Astrocyte of the hippocampus (primary cell): ENCODE measurements around the gene AOAH.

Source experiments
- DNase-seq: peaks from one replicate; pipeline ENCODE4 v3.0.0; 2011; ENCODE audit warnings: low read depth, low spot score

The AOAH gene

GRCh38 chr7:36602934-36603887 is 121.1 kb downstream of the AOAH start:
- DNase-seq = no peak

- no peak for DNase-seq
Measured at GRCh38 chr7:36602511-36602910, 121.8 kb downstream of the AOAH start.

GRCh38 chr7:36601601-36602000 is 122.7 kb downstream of the AOAH start:
- no peak for DNase-seq

DNA sequence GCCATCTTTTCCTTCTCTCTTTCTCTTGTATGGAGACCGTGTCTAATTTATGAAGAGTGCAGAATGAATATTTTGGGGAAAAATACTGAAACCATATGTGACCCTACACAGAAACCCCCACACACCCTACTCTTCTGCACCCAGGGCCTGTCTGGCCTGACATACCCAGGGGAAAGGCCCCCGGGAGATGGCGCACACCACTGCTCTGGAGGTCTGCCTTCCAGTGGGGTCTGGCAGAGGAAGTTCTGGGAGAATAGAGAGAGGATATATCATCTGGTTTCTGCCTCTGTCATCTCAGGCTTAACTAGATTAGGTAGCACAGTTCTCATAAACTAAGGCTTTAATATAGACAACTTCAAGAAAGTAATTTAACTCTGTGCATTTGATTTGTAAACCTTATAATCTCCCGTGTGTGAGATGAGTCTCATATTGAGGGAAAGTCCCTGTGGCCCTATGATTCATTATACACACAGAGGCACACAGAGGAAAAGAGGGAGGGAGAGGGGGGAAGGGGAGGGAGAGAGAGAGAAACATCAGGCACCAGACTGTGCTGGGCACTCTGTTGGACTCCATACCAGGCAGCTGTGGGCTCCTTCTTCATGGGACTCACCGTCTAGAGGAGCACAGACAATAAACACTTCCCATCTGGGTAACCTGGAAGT is 123.3 kb downstream of the AOAH start:
- DNase-seq = peak; percentile 70

- no peak for DNase-seq
Measured at GRCh38 chr7:36600314-36600682, 124.0 kb downstream of the AOAH start.

GRCh38 chr7:36599645-36600313 is 124.5 kb downstream of the AOAH start:
- no peak for DNase-seq

GRCh38 chr7:36598054-36598674 is 126.1 kb downstream of the AOAH start:
- peak; percentile 36 for DNase-seq

GRCh38 chr7:36597090-36597773 is 127.1 kb downstream of the AOAH start:
- DNase-seq = no peak

DNA sequence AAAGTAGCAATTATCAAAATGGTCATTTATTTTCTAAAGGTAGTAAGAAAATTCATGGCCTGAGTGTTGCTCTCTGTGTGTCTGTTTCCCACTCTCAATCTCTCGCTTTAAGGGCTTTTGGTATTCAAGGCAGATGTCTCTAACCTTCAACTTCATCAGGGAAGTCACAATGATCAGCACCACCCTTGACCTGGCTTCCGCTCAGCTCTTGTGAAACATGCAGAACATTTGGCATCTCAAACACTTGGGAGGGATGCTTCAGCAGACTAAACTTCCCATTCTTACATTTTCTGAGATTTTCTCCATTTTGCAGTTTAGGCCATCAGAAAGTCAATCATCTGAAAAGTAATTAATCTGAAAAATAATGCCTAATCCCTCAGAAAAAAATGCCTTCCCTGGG is 129.8 kb downstream of the AOAH start:
- no peak for DNase-seq

DNA sequence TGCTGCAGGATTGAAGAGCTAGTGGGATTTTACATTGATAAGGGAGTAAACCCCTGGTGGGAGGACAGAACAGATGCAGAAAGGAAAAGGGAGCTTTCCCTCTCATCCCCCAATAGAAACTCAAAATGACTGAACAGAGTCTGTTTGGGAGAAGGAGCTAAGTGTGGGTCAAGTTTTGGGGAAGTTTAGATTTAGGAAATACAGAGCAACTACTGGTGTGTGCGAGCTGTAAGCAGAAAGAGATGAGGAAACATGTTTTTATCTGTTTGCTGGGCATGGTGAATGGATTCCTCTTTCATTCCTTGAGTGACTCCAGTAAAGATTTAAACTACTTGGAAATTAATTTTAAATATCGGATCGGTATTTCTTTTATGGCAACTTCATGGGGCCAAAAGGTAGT is 132.7 kb downstream of the AOAH start:
- no peak for DNase-seq

DNA sequence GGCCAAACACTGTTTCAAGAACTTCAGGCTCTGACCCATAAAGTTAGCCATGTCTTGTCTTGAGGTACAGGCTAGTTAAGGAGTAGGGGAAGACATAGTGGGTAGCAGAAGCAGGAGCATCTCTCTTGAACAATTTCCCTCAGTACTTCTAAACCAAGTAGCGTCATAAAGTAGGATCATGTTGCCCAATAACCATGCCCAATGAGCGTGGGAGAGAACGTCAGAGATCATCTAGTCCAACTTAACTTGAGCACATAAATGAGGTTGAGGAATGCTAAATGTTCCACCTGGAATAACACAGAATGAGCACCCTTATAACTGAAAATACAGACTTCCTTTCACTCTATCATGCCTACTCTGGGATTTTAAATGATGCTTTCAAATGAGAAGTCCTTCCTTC is 134.9 kb downstream of the AOAH start:
- no peak for DNase-seq

GRCh38 chr7:36583318-36583717 is 141.0 kb downstream of the AOAH start:
- DNase-seq = peak; percentile 26

DNA sequence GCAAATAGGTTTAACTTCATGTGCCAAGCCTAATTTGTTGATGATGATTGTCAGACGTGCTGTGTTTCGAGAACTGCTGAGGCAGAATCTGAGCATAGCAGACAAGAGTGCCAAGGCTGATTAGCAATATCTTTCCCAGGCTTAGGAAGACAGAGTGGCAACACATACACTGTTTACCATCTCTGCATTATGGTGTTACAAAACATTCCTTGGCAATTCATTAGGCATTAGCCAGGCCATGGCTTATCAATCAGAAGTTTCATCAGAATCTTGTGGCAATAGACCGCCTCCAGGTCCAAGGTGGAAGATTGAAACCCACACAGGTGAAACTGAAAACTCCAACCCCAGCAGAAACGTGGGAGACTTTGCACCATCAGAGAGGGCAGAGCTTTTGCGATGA is 148.5 kb downstream of the AOAH start:
- DNase-seq = no peak

- DNase-seq = no peak
Measured at GRCh38 chr7:36573066-36573465, 151.2 kb downstream of the AOAH start.

- DNase-seq = no peak
Measured at GRCh38 chr7:36571190-36571560, 153.1 kb downstream of the AOAH start.

- DNase-seq = peak; percentile 15
Measured at GRCh38 chr7:36570528-36571189, 153.6 kb downstream of the AOAH start.

DNA sequence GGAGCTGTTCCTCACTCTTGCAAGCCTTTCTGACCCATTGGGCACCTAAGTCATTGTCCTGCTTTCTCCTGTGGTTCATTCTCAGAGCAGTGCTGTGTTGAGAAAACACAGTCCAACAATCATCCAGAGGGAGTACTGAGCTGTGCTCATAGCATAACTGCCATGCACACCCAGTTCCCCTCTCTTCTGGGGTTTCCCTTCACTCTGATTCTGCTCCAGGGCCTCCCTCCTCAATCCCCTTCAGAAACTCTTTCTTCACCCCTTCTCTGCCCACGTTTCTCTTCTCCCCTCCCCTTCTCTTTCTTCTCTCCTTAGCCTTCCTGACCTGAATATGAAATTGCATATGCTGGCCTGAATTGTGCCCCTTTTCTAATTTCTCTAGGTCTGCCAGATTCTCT is 155.8 kb downstream of the AOAH start:
- DNase-seq = no peak

GRCh38 chr7:36567699-36568451 is 156.4 kb downstream of the AOAH start:
- no peak for DNase-seq

DNA sequence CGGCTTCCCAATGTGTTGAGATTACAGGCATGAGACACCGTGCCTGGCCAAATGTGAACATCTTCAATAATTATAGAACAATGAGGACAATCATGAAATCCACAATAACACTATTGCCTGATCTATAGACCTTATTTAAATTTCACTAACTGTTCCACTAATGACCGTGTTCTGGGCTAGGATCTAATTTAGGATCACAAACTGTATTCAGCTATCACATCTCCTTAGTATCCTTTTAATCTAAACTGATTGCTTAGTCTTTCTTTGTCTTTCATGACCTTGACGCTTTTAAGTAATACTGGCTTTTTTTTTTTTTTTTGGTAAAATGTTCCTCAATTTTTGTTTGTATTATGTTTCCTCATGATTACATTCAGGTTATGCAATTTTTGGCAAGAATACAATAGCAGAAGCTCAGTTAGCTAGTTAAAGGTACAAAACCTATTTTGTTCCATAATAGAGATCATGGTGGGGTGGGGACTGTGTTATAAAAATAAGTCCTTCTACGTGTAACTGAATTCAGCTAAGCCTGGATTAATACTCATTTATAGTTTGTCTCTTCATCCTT is 158.4 kb downstream of the AOAH start:
- DNase-seq = no peak

DNA sequence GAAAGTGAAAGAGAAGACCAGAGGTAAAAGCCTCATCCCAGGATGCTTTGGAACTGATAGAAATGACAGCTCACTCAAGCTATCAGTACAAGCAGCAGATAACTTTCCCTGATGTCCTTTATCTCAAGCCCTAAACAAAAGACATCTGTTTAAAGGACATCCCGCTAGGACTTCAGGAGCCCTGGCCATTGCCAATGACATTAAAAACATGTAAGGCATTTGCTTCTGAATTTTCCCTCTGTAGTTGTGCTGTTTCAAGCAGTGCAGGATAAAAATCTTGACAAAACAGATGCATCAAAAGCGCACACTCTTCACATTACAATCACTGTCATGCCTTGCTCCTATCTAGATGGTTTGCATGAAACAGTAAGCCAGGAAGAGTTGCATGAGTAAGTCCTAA is 159.8 kb downstream of the AOAH start:
- DNase-seq = no peak
